Measurements from ENCODE around the gene SLC10A1. TPM values are rescaled to one million over a fixed set of nuclear protein-coding genes. Genes with fewer than 3 reads are reported as not detected.

The SLC10A1 gene
- total RNA-seq, result not detected in 2 replicates

DNA sequence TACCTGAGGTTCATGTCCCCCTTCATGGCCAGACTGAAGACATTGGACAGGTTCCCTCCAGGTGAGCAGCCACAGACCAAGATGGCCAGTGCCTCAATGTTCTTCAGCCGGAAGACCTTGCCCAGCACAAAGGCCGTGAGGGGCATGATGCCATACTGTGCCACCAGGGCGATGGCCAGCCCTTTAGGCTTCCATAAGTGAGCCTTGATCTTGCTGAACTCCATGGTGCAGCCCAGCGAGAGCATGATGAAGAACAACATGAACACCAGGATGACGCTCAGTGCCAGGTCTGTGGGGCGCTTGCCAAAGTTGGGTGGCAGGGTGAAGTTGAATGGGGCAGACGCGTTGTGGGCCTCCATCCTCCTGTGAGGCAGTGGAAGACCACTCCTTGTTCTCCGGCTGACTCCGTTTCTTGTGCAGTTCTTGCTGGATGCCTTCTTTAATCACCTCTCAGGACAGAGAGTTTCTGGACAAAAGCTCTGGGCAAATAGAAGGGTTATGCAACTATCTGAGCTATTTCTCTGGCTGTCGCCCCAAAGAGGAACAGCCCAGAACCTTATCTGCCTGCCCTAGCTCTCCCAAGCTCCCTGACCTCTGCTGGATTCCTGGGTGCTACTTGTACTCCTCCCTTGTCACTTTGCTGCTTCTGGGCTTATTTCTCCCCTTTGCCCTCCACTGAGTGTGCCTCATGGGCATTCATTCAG is at the start of gene SLC10A1:
SLC10A1 (minus strand) TSS at position 445 of the 704 bp plus-strand sequence; CDS start at position 359, 86 bp downstream.

GRCh38 chr14:69766984-69767368 is 30.1 kb downstream of the SLC10A1 start, which contains the start of gene SRSF5:
Gene SRSF5, plus strand, starts transcription at chr14:69767142. Its CDS starts 1,015 bp downstream, at chr14:69768157.

Small RNAs within 50 kb of the gene (small RNA-seq; reads per million reads assigned to genes)
- not detected for gene RF00614

Other genes with a start within 250 kb of the SLC10A1 start
- under 0.01 TPM in 1 of 2 replicates, not detected in the other for gene CCDC177, start 222.4 kb downstream of the SLC10A1 start, total RNA-seq
- 18.0 and 20.6 TPM in 2 replicates for gene SUSD6, start 185.6 kb downstream of the SLC10A1 start, total RNA-seq
- gene SRSF5, start 30.1 kb downstream of the SLC10A1 start, total RNA-seq, result 155 and 217 TPM in 2 replicates
- gene SMOC1, start 82.2 kb upstream of the SLC10A1 start, total RNA-seq, result 50.8 and 96.4 TPM in 2 replicates